ENCODE results near the gene TSTD1.

The TSTD1 gene

DNA sequence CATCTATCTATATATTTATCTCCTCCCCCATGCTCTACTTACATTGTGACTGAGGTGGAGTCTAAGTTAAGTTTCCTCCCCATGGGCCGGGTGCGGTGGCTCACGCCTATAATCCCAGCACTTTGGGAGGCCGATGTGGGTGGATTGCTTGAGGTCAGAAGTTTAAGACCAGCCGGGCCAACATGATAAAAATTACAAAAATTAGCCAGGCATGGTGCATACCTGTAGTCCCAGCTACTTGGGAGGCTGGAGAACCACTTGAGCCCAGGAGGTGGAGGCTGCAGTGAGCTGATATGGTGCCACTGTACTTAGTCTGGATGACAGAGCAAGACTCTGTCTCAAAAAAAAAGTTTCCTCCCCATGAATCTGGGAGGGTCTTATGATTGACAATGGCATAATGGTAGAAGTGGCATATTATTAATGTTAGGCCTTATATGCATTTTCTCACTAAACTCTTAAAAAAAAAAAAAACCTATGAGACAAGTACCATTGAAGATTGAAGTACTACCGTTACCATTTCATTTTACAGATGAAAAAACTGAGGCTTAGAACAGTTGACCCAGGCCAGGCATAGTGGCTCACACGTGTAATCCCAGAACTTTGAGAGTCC, 29.1 kb downstream of the TSTD1 start:
- no peaks in the 10 kb centered on the region for H4K20me1 ChIP-seq (ENCODE audit: insufficient read depth, low read length)
- no peaks in the 10 kb centered on the region for H3K36me3 ChIP-seq (ENCODE audit: insufficient read depth, low read length)
- H3K27me3 ChIP-seq (ENCODE audit: insufficient read depth, low read length, poor library complexity): no peaks in the 10 kb centered on the region
- TF ChIP-seq EZH2 (IDR thresholded peaks at IDR 0.05; ENCODE audit: borderline replicate concordance, low read depth, low read length, severe bottlenecking): no peak
- TF ChIP-seq, protein P1, sequence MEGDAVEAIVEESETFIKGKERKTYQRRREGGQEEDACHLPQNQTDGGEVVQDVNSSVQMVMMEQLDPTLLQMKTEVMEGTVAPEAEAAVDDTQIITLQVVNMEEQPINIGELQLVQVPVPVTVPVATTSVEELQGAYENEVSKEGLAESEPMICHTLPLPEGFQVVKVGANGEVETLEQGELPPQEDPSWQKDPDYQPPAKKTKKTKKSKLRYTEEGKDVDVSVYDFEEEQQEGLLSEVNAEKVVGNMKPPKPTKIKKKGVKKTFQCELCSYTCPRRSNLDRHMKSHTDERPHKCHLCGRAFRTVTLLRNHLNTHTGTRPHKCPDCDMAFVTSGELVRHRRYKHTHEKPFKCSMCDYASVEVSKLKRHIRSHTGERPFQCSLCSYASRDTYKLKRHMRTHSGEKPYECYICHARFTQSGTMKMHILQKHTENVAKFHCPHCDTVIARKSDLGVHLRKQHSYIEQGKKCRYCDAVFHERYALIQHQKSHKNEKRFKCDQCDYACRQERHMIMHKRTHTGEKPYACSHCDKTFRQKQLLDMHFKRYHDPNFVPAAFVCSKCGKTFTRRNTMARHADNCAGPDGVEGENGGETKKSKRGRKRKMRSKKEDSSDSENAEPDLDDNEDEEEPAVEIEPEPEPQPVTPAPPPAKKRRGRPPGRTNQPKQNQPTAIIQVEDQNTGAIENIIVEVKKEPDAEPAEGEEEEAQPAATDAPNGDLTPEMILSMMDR (IDR thresholded peaks at IDR 0.05; ENCODE audit: borderline replicate concordance, extremely low read depth, low read length, poor library complexity, severe bottlenecking): no peak
- no peak overlapping the region for H3K27ac ChIP-seq (ENCODE audit: low read length)
- no peaks in the 10 kb centered on the region for H3K9me3 ChIP-seq (ENCODE audit: insufficient read depth, low read length, severe bottlenecking)
- no peak overlapping the region for H3K9ac ChIP-seq (ENCODE audit: low read depth, low read length)
- no peaks in the 10 kb centered on the region for H3K79me2 ChIP-seq (ENCODE audit: insufficient read depth, low read length)
- H3K4me2 ChIP-seq (ENCODE audit: insufficient read depth, low read length): no peak overlapping the region
- H3K4me3 ChIP-seq (ENCODE audit: low read depth in 1 of 2, low read length in 2 of 2): no peak overlapping the region
- ATAC-seq (ENCODE audit: insufficient read depth, low read depth) (no peak), DNase-seq (no peak)
- no peak overlapping the region for H2AFZ ChIP-seq (ENCODE audit: low read depth, low read length)
- H3K4me1 ChIP-seq (ENCODE audit: insufficient read depth, low read length): peaks cover 16% of the 10 kb centered on the region

DNA sequence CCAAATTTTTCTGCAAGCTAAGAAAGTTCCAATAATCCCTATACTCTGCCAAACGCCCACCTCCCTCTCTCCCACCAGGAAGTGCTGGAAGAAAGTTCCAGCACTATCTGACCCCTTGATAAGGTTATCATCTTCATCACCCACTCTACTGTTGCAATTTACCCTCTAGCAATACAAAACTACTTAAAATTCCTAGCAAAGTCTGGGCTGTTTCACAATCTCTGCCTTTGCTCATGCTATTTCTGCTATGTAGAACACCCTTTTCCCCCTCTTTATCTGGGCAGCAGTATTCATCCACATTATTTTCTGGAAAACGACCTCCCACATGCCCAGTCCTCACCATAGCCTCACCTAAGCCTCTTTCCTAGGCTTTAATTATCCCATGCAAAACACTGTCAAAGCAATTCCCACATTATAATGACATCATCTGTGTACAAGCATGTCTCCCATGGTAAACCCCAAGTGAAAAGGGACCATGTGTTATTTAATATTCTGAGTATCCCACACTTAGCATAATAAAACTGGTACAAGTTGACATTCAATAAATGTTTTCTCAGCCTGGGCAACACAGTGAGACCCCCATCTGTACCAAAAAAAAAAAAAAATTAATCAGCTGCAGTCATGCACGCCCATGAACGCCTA, 29.8 kb downstream of the TSTD1 start:
- H3K9ac ChIP-seq (ENCODE audit: low read depth, low read length): no peak overlapping the region
- H3K4me1 ChIP-seq (ENCODE audit: insufficient read depth, low read length): peaks cover 15% of the 10 kb centered on the region
- H3K36me3 ChIP-seq (ENCODE audit: insufficient read depth, low read length): no peaks in the 10 kb centered on the region
- H2AFZ ChIP-seq (ENCODE audit: low read depth, low read length): no peak overlapping the region
- ATAC-seq (ENCODE audit: insufficient read depth, low read depth) (no peak), DNase-seq (no peak)
- H3K4me2 ChIP-seq (ENCODE audit: insufficient read depth, low read length): no peak overlapping the region
- no peak overlapping the region for H3K27ac ChIP-seq (ENCODE audit: low read length)
- H3K9me3 ChIP-seq (ENCODE audit: insufficient read depth, low read length, severe bottlenecking): no peaks in the 10 kb centered on the region
- H3K27me3 ChIP-seq (ENCODE audit: insufficient read depth, low read length, poor library complexity): no peaks in the 10 kb centered on the region
- no peak overlapping the region for H3K4me3 ChIP-seq (ENCODE audit: low read depth in 1 of 2, low read length in 2 of 2)
- H3K79me2 ChIP-seq (ENCODE audit: insufficient read depth, low read length): no peaks in the 10 kb centered on the region
- TF ChIP-seq, protein P1 (IDR thresholded peaks at IDR 0.05; ENCODE audit: borderline replicate concordance, extremely low read depth, low read length, poor library complexity, severe bottlenecking): no peak
- no peak for TF ChIP-seq EZH2 (IDR thresholded peaks at IDR 0.05; ENCODE audit: borderline replicate concordance, low read depth, low read length, severe bottlenecking)
- no peaks in the 10 kb centered on the region for H4K20me1 ChIP-seq (ENCODE audit: insufficient read depth, low read length)

DNA sequence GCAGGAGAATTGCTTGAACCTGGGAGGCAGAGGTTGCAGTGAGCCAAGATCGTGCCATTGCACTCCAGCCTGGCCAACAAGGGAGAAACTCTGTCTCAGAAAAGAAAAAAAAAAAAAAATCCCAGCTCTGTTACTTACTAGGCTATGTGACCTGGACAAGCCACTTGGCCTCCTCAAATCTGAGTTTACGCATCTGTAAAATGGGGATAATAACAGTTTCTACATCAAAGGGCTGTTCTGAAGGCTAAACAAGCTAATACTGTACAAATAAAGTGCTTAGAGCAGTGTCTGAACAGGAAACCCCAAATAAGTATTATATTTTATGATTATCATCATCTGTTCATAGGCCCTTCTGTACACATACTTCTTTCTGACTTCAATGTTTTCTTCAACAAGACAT, 31.4 kb downstream of the TSTD1 start:
- DNase-seq (no peak), ATAC-seq (ENCODE audit: insufficient read depth, low read depth) (no peak)
- no peaks in the 10 kb centered on the region for H3K36me3 ChIP-seq (ENCODE audit: insufficient read depth, low read length)
- no peaks in the 10 kb centered on the region for H3K9me3 ChIP-seq (ENCODE audit: insufficient read depth, low read length, severe bottlenecking)
- H3K27me3 ChIP-seq (ENCODE audit: insufficient read depth, low read length, poor library complexity): no peaks in the 10 kb centered on the region
- TF ChIP-seq, protein P1 (IDR thresholded peaks at IDR 0.05; ENCODE audit: borderline replicate concordance, extremely low read depth, low read length, poor library complexity, severe bottlenecking): no peak
- TF ChIP-seq EZH2 (IDR thresholded peaks at IDR 0.05; ENCODE audit: borderline replicate concordance, low read depth, low read length, severe bottlenecking): no peak
- H3K9ac ChIP-seq (ENCODE audit: low read depth, low read length): no peak overlapping the region
- no peak overlapping the region for H3K4me3 ChIP-seq (ENCODE audit: low read depth in 1 of 2, low read length in 2 of 2)
- no peak overlapping the region for H3K27ac ChIP-seq (ENCODE audit: low read length)
- no peak overlapping the region for H2AFZ ChIP-seq (ENCODE audit: low read depth, low read length)
- no peaks in the 10 kb centered on the region for H3K79me2 ChIP-seq (ENCODE audit: insufficient read depth, low read length)
- H4K20me1 ChIP-seq (ENCODE audit: insufficient read depth, low read length): no peaks in the 10 kb centered on the region
- no peaks in the 10 kb centered on the region for H3K4me1 ChIP-seq (ENCODE audit: insufficient read depth, low read length)
- H3K4me2 ChIP-seq (ENCODE audit: insufficient read depth, low read length): no peak overlapping the region

All from DND-41 (cell line).